HG03064 (cell line): ENCODE data around the gene RNF187.
"Not testable (repeated sequence)": the region's sequence is repeated elsewhere in the genome, so short reads cannot be mapped to it uniquely, and the experiment has no call there.

Experiments
- ATAC-seq: cut with Tn5 transposase; IDR thresholded peaks from one replicate; pipeline ENCODE4 v1.9.1; 2021; ENCODE audit warnings: low read depth; ENCODE audit not compliant: unreplicated experiment

Gene RNF187

DNA sequence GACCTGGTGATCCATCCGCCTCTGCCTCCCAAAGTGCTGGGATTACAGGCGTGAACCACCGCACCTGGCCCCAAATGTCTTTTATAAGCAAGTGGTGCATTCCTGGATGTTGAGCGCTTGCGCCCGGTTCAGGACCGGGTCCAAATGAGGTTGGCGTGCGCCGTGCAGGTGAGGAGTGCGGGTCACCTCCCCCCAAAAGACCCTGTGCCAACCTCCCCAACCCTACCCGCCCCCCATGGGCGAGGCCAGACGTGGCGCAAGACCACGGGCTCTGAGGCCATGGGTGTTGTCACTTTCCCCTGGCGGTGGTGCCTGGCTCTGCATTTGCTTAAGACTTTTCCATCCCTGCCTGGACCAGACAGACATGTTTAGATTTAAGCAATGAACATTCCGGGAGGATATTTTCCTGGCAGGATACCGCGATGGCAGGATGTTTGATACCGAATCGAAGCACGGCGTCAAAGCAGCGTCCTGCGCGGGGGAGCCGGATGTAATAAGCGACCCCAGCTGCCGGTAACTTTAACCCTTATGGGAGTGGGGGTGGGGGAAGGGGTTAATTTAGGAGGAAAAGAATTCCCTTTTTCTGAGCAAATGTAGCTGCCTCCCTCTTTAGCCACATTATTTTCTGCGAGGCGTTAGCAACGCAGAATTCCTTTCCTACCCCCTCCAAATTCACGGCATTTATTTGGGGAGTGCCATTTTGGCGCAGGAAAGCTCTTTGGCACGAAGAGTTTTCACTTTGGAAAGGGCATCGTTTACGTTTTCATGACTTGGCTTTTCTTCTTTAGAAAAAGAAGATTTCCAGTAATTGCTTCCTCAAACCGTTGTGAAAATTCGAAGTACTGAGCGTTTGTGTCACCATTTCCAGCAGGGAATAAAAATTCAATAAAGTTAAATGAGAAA, 27.8 kb upstream of the RNF187 start:
- no peak for ATAC-seq

DNA sequence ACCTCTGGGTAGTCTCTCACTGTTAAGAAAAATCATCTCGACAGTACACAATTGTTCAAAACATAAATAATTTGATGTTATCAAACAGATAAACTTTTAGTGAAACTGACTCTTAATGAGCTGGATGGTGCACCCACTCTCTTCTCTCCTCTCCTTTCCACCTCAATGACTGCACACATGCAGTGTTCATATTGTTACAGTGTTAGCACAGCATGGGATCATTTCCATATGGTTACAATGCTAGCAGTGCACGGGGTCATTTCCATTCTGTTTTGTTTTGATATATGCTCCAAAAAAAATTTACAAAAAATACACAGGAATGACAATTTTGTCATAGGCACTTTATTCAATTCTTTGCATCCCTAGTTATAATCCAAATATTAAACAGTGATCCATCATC, 26.4 kb upstream of the RNF187 start:
- no peak for ATAC-seq

DNA sequence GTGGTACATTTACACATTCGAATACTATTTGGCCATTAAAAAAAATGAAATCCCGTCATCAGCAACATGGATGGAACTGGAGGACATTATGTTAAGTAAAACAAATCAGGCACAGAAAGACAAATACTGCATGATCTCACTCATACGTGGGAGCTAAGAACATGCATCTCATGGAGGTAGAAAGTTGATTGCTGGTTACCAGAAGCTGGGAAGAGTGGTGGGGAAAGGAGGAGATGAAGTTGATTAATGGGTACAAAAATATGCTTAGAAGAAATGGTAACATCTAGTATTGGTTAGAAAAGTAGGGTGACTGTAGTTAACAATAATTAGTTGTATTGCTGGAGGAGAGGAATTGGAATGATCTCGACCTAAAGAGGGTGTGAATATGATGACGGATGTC, 24.6 kb upstream of the RNF187 start:
- ATAC-seq = no peak

DNA sequence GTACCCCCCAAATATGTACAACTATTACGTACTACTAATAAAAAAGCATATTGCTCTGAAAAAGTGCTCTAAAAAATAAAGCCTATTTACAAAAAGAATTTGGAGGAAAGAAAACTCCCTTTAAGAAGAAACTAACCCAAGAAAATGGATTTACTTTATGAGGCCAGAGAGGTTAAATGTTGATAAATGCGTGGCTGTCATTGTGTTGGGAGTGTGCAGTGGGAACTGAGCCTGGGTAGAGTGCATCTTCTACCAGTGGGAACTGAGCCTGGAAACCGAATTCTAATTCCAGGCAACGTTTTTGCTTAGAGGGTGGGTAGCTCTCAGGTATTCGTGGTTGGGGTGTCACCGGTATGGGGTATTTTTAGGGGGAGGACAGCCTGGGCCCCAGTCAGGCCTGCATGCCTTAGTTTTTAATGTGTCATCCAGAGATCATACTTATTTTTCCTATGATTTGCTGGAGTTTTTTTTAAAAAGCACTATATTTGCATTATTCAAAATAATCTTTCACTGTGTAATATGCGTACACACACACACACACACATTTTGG, 24.1 kb upstream of the RNF187 start:
- ATAC-seq = no peak

GRCh38 chr1:228463559-228464455, 23.4 kb upstream of the RNF187 start:
- peak; percentile 44 for ATAC-seq

DNA sequence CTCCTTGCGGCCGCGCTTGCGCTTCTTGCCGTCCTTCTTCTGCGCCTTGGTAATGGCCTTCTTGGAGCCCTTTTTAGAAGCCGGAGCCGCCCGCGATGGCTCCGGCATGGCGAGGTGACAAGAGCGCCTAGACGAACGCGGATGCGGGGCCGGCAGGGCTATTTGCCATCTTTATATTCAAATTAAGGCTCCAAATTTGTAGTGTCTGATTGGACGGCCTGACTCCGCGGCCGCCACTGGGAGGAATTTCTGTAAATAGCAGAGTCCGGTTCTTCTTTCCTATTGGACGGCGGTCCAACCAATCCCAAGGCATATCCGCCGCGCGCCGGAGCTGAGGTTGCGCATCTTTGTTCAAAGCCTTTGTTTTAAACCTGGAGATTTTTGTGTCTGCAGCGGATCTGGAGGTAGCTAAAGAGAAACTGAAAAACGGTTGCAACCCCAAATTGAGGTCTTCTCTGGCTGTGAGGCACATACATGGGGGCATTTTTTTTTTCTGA, 22.6 kb upstream of the RNF187 start:
- peak; percentile 81 for ATAC-seq

DNA sequence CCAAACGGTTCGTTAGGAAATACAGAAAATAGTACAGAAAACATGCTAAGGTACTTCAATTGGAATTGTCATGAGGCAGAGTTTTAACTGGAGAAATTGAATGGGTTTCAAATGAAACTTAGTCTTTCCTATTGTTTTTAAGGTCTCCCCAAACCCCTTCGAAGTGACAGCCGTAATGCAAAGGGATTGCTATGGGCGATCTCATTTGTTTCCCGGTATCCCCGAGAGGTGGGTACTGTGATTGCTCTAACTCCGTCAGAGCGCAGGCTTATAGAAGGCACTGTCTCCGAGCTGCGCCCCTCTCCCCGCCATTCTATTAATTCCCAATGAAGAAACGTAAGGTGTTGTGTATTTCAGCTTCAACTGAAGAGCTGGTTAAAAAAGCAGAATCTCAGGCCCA, 22.0 kb upstream of the RNF187 start:
- no peak for ATAC-seq

DNA sequence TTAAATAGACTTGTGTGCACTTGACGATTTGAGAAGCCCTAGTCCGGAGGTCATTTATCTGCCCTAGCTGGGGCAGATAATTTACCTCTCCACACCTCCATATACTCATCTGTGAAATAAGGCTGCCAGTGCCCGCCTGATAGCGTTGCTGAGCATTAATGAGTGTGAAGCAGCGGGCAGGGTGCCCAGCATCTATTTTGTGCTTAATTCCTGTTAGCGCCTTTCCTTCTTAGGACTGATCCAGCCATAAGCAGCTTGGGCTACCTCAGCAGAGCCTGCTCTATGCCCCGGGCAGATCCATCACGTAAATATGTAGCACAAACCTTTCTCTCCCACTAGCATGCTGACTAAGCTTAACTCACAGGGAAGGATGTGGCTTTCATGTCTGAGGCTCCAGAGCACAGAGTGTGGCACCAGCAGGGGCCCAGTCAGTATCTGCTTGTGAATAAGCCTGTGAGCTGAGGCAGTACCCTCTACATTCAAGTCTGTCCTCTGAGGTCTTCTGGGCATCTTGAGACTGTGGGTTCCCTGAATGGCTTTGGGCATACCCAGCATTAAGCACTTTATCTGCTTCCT, 21.5 kb upstream of the RNF187 start:
- no peak for ATAC-seq

GRCh38 chr1:228468188-228468587, 19.0 kb upstream of the RNF187 start:
- not testable (repeated sequence) for ATAC-seq

DNA sequence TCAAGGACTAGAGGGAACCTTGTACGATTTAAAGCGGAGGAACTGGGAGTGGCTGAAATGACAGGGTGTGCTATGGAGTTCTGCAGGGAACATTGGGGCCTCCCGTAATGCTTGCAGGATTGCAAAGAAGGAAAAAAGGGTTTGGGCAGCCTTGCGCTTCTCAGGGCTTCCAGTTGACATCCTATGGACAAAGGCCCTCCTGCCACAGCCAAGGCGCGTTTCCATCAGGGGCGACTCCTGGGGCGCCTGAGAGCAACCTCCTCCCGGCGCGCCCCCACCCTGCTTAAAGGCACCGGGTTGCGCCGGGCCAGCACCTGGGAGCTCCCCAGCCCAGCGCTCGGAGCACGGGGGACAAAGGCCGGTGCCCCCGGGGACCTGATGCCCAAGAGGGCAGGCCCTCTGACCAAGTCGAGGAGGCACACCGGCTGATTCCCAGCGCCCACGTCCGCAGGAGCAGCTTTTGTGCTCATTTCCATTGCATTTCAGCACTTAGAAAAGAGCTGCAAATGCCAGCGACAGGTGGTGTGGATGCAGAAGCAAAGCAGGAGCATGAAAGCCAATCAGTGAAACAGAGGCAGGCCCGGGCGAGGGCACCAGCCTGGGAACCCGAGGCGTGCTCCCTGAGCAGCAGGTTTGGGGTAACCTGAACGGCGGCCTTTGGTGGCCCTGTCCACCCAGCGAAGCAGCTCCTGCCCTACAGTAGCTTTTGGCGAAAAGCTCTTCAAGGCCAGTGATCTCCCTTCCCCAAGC, 17.6 kb upstream of the RNF187 start:
- ATAC-seq = no peak

- no peak for ATAC-seq
Observed at GRCh38 chr1:228471154-228471761, 15.9 kb upstream of the RNF187 start.

GRCh38 chr1:228471762-228472398, 15.3 kb upstream of the RNF187 start:
- no peak for ATAC-seq

DNA sequence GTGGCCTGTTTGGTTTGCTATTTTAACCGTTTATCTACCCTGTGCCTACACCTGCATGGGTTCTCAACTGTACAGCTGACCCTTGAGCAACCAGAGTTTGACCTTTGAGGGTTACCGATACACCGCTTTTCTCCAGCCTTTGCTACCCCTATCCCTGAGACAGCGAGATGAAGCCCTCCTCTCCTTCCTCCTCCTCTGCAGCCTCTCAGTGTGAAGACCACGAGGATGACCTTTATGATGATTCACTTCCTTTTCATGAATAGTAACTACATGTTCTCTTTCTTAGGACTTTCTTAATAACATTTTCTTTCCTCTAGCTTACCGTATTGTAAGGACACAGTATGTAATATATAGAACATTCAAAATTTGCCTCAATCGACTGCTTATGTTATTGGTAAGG, 14.5 kb upstream of the RNF187 start:
- ATAC-seq = no peak

DNA sequence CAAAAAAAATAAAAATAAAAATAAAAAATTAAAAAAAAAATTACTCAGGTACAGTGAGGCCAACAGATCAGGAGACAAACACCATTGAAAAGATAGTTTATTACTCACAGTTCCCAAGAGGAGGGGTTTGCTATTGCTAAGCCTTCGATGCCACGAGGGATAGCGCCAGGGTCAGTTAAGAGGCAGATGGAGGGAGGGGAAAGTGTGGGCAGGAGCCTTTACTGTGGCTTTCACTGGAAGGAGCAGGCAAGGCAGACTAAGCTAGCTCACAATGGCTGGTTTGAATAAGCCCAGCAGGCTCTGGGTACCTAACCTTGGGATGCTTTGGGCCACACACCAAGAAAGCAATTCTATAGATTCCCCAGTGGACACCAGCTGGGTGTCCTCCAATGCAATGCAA, 12.7 kb upstream of the RNF187 start:
- ATAC-seq = no peak

DNA sequence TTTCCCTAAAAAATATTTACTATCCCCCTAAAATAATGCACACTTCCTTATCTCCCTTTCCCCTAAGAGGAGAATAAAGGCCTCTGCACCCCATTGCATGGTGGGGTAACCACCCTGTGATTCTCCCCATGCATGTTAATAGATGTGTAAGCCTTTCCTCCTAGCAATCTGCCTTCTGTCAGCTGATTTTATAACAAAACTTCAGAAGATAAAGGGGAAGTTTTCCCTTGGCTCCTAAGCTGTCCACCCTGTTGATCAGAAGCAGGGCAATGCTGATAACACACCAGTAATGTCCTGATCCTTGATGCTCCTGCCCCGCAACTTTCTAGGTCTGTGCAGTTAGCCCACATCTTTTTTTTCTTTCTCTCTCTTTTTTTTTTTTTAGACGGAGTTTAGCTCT, 11.4 kb upstream of the RNF187 start:
- no peak for ATAC-seq

DNA sequence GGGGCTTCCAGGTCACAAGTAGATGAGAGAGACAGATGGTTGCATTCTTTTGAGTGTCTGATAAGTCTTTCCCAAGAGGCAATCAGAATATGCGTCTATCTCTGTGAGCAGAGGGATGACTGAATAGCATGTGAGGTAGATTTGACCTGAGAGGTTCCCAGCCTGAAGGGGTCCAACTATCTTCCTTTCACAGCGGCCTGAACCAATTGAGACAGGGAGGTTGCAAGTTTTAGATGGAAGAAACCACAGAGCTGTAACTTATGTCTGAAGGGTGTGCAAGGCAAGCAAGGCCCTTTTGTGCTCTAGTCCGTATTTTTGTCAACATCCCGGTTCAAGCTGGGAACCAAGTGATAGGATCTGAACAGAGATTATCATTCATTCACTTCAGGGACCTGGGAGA, 9.9 kb upstream of the RNF187 start:
- ATAC-seq = no peak

GRCh38 chr1:228478326-228478725, 8.9 kb upstream of the RNF187 start:
- no peak for ATAC-seq

GRCh38 chr1:228478912-228479711, 8.1 kb upstream of the RNF187 start:
- no peak for ATAC-seq
